Fibroblast of skin of left biceps (primary cell): ENCODE measurements around the gene SVOPL.

Experiments
- DNase-seq, 2 experiments: peaks; one replicate each; pipeline ENCODE4 v3.0.0-alpha.2; 2013; ENCODE audit warnings: low read depth in 2 of 2

The SVOPL gene

GRCh38 chr7:138607216-138608126 lies 93.7 kb downstream of the SVOPL start:
- DNase-seq, result no peak

GRCh38 chr7:138606236-138606635 lies 94.9 kb downstream of the SVOPL start:
- DNase-seq, result no peak

GRCh38 chr7:138603549-138604318 lies 97.4 kb downstream of the SVOPL start:
- DNase-seq, result no peak

DNA sequence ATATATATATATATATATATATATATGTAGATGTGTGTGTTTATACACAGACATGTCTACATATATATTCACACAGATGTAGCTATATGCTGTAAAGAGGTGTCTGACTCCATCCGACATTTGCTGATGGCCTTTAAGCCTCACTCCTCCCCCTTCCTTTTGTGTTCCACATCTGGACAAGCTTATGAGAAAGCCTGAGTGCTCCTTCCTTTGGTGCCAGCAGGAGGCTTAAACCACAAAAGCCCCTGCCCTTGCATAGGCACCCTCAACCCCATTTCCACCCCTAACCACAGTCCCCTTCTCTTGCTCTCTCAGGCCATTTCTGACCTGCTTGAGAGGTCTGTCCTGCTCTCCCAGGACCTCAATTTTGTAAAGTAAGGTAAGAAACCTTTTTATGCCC lies 98.7 kb downstream of the SVOPL start:
- no peak for DNase-seq

- no peak for DNase-seq
These were observed 105.7 kb downstream of the SVOPL start for GRCh38 chr7:138595454-138595853.

- no peak for DNase-seq
These were observed 111.0 kb downstream of the SVOPL start for GRCh38 chr7:138590154-138590553.

GRCh38 chr7:138588986-138589385 lies 112.2 kb downstream of the SVOPL start:
- no peak for DNase-seq

- no peak for DNase-seq
These were observed 113.7 kb downstream of the SVOPL start for GRCh38 chr7:138587485-138587884.

- no peak for DNase-seq
These were observed 115.7 kb downstream of the SVOPL start for GRCh38 chr7:138585283-138585993.

DNA sequence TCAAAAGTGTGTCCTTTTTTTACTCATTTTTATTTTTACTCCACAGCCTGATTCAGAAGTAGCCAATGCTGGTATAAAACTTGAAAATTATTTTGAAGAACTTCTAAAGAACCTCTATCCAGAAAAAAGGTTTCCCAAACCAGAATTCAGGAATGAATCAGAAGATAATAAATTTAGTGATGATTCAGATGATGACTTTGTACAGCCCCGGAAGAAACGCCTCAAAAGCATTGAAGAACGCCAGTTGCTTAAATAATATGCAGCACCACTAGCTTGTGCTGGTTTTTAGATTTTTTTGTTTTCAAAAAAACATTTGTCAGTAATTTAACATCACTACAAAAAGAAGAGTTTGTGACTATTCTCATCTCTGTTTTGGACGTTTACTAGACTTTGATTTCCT lies 116.5 kb downstream of the SVOPL start:
- DNase-seq, result no peak

- no peak for DNase-seq
These were observed 116.9 kb downstream of the SVOPL start for GRCh38 chr7:138584283-138584682.

GRCh38 chr7:138581065-138581464 lies 120.1 kb downstream of the SVOPL start:
- DNase-seq, result no peak

- no peak for DNase-seq
These were observed 121.5 kb downstream of the SVOPL start for GRCh38 chr7:138579671-138580070.

GRCh38 chr7:138579136-138579535 lies 122.0 kb downstream of the SVOPL start:
- no peak for DNase-seq

DNA sequence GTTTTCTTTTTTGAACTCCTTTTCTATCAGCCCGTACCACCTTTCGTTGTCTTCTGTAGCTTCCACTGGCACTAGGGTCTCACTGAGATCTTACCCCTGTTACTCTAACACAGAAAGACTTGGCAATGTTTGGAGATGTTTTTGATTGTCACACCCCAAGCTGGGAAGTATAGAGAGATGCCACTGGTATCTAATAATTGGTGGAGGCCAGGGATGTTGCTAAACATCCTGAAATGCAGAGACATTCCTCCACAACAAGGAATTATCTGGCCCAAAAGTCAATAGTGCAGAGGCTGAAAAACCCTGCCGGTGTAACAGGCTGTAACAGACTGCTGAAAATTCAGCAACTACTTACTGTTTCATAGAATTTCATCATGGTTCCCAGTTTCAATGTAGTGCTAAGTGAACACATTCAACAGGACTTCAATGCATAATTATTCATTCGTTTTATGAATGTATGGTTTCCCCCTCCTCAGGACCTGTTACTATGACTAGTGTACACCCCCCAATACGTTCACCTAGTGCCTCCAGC lies 125.2 kb downstream of the SVOPL start:
- no peak for DNase-seq

DNA sequence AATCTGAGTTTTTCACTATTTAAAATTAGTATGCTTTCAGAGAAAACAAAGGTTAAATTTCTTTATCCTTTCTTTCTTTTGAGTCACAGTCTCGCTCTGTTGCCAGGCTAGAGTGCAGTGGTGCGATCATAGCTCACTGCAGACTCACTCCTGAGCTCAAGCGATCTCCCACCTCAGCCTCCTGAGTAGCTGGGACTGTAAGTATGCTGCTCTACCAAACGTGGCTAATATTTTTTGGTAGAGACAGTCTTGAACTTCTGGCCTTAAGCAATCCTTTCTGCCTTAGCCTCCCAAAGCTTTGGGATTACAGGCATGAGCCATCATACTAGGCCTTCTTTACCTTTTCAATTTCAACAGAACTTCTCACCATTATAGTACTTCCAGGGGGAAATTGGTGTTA lies 127.4 kb downstream of the SVOPL start:
- DNase-seq, result no peak

- no peak for DNase-seq
These were observed 130.4 kb downstream of the SVOPL start for GRCh38 chr7:138570715-138571114.

DNA sequence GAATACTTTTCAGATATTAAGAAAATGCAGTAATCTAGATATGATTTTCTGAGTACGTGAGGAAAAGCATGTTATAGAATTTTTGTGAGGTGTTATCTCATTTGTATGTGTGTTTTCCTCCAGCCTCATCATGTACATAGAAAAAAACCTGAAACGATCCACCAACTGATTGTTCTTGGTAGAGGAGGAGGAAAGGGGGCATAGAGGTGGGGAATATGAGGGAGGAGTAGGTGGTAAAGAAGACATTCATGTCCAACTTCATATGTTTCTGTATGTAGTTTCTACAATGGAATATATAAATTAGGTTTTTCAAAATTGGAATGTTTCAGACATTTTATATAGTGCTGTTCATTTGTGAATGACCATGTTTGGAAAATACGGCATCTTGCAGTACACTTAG lies 131.7 kb downstream of the SVOPL start:
- no peak for DNase-seq

- DNase-seq, result no peak
These were observed 132.5 kb downstream of the SVOPL start for GRCh38 chr7:138568655-138569054.

DNA sequence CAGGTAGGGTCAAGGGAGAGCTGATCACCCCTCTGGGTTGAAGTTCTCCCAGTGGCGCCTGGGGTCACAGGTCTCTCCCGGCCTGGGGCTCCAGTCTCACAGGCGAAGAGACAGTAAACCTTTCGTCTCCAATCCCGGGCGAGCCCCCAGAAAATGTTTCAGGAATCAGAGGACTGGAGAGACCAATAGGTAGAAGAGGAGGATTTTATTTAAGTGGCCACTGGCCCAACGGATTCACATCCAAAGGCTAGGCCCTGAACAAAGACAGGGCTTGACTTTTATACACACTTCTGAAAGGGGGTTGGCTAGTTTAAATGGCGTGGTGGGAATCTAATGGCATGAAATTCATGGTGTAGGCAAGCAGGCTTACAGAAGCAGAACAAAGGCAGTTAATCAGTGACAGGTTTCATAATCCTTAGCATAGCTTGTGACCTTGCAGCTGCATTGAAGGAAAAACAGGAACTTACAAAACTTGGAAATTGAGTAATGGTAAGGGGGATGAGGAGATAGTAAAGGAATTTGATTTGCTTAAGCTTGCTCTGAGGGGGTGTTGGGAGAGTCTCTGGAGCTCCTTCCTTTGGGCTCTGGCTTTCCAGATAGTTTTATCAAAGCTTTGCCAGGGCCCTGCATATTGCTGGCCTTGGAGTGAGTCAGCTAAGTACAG lies 135.6 kb downstream of the SVOPL start:
- DNase-seq, result peak in 1 of 2 experiments; percentile 10

- DNase-seq, result no peak
These were observed 136.1 kb downstream of the SVOPL start for GRCh38 chr7:138565071-138565450.

DNA sequence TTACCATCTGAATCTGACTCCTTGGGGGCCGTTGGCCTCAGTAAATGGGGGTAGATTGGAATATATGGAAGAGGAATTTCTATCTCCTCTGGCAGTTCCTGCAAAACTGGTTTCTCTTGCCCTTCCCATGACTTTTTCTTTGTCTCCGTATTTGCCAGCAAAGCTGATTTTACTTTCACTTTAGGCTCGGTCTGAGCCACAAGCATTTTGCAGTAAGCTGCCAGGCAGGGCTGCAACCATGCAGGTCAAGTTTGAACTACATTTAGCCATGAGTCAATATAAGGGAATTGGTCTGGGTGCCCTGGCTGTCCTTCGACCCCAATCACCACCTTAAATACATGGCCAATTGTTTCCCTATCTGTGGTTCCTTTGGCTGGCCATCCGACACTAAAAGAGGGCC lies 136.8 kb downstream of the SVOPL start:
- DNase-seq, result no peak
